HG03442 (cell line): Measurements from ENCODE around the gene NEK5.

ENCODE experiments used
- ATAC-seq: cut with Tn5 transposase; IDR thresholded peaks from one replicate; pipeline ENCODE4 v1.9.1; 2021; ENCODE audit warnings: mild to moderate bottlenecking, moderate library complexity; ENCODE audit not compliant: unreplicated experiment

The NEK5 gene

DNA sequence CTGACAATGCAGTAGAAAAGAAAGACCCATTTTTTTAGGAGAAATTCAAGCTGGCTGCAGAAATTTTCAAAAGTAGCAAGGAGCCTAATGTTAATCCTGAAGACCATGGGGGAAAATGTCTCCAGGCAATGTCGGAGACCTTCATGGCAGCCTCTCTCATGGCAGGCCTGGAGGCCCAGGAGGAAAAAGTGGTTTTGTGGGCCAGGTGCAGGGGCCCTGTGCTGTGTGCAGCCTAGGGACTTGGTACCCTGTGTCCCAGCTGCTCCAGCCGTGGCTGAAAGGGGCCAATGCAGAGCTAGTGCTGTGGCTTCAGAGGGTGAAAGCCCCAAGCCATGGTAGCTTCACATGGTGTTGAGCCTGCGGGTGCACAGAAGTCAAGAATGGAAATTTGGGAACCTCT is 112.6 kb downstream of the NEK5 start:
- no peak for ATAC-seq

GRCh38 chr13:52012512-52012836 is 116.4 kb downstream of the NEK5 start:
- no peak for ATAC-seq

GRCh38 chr13:52011632-52012511 is 117.0 kb downstream of the NEK5 start, which contains the start of gene ALG11:
TSS of gene ALG11 (plus strand) at chr13:52012398. CDS start at chr13:52012419, 21 bp downstream.
- ATAC-seq = peak; percentile 99

DNA sequence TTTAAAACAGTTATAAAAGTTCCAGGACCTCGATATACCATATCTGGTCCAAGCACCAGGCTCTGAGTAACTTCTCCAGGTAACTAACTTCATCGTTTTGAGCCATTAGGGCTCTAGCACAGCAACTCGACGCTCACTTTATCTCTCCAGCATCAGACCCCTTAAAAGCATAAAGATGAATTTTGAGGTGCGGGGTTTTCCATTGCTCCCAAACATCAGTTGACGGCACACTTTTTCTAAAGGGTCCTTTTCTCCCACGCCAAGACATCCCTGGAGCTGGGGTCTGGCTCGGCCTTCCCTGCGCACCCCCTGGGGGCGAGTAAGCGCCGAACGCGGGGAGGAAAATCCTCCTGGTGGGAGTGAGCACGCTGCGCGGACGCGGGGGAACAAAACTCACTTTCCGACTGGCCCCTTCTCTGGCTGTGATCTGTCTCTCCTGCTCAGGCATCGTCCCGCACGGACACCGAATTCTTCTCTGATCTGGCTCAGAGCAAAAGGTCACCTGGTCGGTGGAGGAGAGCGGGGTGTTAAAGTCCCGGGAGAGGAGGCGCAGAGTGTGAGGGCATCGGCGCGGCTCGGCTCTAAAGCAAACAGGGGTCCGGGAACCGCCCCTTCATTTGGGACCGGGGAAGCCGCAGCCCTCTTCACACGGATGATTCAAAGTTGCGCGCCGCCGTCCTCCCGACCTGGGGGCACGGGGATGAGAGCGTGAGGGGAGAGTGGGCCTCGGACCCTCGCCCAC is 117.8 kb downstream of the NEK5 start, which contains the start of gene ATP7B:
Gene ATP7B (minus strand): TSS at position 561 of the 742 bp plus-strand sequence. CDS start 113 bp downstream, at position 448.
- no peak for ATAC-seq

DNA sequence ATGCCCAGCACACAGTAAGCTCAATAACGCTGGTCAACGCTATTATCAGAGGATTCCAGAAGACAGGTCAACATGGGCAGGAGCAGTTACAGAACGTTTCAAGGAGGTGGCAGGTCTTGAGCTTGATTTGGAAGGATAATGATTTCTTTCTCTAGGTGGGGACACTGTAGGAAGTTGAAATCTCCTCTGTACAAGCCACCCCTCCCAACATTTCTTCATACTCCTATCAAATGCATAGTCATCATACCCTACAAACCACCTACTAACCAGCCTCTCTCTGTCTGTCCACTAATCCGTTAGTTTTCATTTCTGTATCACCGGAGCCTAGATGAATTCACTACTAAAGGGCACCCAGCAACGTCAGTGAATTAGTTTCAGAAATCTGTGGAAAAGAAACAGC is 118.9 kb downstream of the NEK5 start:
- no peak for ATAC-seq

- no peak for ATAC-seq
These were observed 122.2 kb downstream of the NEK5 start for GRCh38 chr13:52006523-52007245.

- no peak for ATAC-seq
These were observed 122.9 kb downstream of the NEK5 start for GRCh38 chr13:52005841-52006522.

DNA sequence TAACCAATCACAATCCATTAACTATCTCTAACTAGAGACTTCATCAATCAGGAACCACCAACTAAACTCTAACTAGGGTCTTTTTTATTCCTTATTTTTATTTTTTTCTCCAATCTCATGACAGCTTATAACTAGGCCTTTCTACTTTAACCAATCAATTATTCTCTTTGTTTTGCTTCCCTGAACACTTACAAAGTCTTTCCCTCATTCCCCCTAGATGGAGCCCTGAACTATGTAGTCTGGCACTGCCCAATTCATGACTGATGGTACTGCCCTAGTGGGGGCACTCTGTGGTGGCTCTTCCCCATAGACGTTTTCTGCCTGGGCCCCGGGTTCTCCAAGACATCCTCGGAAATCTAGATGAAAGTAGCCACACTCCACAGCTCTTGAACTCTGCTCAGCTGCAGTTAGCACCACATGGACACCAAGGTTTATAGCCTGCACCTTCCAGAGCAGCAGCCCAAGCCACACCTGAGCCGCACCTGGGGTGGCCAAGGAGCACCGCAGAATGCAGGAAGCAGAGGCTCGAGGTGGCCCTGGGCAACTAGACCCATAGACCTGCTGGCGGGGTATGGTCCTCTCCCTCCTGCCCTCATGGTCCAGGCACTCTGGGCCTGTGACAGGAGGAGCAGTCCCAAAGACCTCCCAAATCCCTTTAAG is 124.2 kb downstream of the NEK5 start:
- ATAC-seq = no peak

DNA sequence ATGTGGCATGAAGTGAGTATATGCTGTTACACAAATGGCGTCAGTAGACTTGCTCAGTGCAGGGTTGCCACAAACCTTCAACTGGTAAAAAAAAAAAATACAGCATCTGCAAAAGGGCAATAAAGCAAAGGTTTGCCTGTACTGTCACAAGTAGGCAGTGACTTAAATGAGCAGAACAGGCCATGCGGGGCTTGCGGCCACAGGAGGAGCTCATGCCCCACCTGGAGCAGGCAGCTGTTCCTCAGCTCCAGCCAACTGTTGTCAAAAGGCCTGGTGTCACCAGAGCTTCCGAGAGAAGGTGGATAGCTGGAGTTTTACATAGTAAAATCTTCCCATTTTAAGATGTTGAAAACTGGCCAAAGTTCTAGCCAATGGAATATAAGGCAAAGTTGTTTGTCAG is 125.3 kb downstream of the NEK5 start:
- ATAC-seq = no peak

- ATAC-seq = no peak
These were observed 126.5 kb downstream of the NEK5 start for GRCh38 chr13:52002361-52002760.

GRCh38 chr13:52001120-52001731 is 127.6 kb downstream of the NEK5 start:
- peak; percentile 89 for ATAC-seq

DNA sequence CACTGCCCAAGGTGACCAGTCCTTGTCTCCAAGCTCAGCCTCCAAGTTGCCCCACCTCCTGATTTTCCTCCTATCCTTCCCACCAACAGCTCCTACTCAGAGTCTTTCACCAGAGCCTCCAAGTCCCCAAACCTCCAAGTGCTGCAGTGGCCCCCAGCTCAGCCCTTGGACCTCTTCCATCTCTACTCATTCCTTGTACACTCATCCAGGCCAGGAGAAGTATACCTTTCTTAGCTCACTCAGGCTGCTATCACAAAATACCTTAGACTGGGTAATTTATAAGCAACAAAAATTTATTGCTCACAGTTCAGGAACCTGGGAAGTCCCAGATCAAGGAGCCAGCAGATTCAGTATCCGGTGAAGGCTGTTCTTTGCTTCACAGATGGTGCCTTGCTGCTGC is 129.0 kb downstream of the NEK5 start:
- no peak for ATAC-seq

GRCh38 chr13:51999510-51999911 is 129.4 kb downstream of the NEK5 start:
- ATAC-seq = no peak

- no peak for ATAC-seq
These were observed 130.0 kb downstream of the NEK5 start for GRCh38 chr13:51998723-51999509.

GRCh38 chr13:51997641-51998330 is 131.1 kb downstream of the NEK5 start:
- ATAC-seq = no peak

DNA sequence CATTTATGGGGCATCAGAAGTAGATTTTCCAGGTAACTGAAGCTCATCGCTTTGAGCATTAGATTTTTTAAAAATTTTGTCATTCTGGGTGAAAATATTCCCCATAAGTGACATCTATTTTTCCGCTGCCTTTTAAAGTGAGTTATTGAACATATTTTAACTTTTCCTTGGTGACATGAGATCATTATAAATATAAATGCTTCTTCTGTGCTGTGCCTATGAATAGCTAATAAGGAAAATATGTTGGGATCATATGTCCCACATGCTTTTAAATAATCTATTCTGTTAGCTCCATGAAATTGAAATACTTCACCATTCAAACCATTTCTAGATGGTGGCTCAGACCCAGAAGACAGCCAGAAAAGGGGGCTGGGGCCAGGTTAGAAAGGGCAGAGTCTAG is 131.7 kb downstream of the NEK5 start:
- ATAC-seq = no peak

DNA sequence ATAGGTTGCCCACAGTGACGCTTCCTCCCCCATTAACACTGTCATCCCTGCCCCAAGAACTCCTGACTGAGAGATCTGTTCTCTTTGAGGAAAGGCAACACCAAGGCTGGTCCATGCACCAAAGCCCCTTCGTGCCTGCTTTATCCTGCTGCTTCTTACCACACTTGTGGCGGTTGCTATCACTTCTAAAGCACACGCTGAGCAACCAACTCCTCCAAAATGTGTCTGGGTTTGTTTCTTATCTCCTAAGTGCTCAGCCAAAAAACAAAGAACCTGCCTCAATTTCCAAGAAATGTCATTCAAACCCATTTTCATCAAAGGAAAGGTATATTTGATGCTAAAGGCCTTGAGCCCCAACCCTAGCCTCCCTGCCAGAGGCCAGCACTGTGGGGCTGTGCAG is 132.2 kb downstream of the NEK5 start:
- ATAC-seq = no peak
